NCI-H1436 (cell line): Measurements from ENCODE around the gene PLXND1.
"Not testable (repeated sequence)": the region's sequence is repeated elsewhere in the genome, so short reads cannot be mapped to it uniquely, and the experiment has no call there.

Experiments
- DNase-seq: peaks from one replicate; lab custom pipeline; 2025; lab: John Stamatoyannopoulos, UW

PLXND1 gene

DNA sequence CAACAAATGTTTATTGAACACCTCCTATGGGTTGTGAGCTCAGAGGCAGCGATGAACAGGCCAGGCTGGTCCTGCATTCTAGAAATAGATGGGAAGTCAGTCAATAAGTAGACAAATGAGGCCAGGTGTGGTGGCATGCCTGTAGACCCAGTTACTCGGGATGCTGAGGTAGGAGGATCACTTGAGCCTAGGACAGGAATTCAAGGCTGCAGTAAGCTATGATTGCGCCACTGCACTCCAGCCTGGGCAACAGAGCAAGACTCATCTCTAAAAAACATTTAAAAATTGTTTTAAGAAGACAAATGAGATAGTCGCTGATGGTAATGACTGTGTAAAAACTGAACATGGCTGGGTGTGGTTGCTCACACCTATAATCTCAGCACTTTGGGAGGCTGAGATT lies 82.4 kb downstream of the PLXND1 start:
- DNase-seq: no peak

DNA sequence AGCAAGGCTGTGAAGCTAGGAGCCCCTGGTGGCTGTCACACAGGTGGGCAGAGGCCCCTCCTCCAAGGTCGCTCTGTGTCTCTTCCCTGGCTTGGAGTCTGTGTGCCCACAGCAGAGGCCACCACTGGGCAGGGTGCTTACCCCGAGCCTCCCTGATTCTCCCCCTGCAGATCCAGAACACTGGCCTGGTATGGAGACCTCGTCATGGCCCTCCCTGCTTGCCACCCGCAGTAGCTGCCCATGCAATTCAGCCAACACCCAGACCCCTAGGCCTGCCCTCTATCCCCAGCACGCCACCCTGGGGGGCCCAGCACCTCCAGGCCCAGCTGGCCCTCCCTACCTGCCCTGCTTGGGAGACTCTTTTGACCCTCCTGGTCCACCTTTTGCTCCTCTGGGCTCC lies 83.5 kb downstream of the PLXND1 start:
- DNase-seq: no peak

DNA sequence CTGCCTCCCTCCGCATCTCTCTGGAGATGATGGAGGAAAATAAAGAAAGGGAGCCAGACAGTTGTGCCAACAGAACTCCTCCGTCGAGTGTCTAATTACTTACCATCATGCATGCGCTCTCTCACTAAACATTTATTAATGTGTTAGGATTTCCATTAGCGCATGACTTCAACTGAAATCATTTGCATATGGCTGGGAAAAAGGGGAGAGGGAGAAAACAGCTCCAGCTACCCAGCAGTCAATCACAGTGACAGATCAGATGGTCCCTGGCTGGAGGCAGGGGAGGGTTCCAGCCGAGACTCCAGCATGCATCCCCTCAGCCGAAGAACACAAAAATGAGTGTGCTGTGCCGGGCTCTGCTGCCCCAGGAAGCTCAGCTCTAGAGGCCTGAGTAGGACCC lies 84.9 kb downstream of the PLXND1 start:
- peak; percentile 15 for DNase-seq

DNA sequence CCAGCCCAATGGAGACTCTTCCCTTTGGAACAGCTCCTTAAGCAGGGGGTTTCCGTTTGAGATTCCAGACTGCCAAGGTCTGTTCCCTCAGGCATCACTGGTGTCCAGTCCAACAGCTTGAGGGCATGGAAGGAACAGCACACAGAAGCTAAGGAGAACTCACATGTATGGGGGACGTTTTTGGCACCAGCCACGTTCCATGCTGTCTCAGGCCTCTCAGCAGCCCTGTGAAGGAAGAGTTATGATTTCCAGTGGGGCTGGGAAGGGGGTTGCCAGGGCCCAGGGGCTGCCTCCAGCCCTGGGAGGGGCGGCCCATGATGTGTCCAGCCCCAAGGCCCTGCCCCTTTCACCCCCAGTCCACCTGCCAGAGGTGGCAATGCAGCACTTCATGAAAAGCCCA lies 85.5 kb downstream of the PLXND1 start:
- no peak for DNase-seq

DNA sequence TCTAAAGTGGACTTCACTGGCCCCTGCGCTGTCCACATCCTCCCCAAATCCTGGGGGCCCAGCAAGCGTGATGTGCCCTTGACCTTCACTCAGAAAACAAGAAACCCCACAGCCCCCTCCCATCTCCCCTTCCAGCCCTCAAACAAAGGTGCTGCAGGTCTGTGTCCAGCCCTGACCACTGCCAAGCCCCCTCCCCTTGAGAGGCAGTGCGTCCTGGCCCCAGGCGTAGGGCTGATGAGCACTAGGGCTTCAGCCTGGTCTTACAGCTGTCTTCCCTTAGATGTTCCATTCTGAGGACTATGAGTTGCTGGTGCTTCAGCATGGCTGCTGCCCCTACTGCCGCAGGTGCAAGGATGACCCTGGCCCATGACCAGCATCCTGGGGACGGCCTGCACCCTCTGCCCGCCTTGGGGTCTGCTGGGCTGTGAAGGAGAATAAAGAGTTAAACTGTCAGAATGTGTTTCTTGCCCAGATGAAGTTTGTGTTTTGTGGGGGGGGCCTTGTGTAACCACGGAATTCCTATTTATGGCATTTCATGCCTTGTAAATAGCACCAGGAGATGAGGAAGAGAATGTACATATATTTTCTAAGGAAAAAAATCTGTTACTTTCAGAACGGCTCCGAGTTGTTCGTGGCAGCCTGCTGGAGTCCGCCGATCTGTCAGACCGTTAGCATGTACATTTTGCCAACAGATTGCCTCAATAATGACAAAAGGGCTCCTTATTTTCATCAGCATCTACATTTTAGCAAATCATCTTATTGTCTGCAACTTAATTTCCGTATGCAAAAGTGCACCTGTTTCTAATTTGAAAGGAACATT lies 86.4 kb downstream of the PLXND1 start:
- DNase-seq: no peak

DNA sequence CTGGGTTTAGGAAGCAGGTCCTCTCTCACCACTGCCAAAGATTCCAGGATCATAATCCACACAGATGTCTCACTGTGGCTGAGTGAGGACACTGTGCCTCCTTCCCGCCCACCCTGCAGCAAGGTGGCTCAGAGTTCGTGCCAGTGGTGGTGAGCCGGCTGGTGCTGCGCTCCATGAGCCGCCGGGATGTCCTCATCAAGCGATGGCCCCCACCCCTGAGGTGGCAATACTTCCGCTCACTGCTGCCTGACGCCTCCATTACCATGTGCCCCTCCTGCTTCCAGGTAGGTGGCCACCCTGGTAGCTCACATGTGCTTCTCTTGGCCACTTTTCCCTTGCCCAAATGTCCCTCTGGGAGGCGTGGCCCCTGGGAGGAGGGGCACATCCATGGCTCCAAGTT lies 87.0 kb downstream of the PLXND1 start:
- no peak for DNase-seq

DNA sequence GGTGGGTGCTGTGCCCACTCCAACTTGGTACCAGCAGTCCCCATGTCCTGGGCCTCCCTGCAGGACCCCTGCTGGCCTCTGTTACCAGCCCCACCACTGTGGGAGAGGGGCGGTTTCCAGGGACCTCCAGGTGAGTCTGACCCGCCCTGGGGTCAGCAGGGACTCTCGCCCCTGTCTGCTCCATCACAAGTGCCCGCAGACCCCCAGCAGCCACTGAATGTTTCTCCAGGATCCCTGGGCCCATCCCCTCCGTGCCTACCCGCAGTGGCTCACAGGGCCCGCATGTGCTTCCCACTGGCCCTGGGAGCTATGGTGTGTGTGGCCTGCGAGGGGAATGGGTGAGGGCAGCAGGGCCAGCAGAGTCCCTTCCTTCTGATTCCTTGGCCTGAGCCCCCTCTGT lies 87.9 kb downstream of the PLXND1 start:
- DNase-seq: no peak

DNA sequence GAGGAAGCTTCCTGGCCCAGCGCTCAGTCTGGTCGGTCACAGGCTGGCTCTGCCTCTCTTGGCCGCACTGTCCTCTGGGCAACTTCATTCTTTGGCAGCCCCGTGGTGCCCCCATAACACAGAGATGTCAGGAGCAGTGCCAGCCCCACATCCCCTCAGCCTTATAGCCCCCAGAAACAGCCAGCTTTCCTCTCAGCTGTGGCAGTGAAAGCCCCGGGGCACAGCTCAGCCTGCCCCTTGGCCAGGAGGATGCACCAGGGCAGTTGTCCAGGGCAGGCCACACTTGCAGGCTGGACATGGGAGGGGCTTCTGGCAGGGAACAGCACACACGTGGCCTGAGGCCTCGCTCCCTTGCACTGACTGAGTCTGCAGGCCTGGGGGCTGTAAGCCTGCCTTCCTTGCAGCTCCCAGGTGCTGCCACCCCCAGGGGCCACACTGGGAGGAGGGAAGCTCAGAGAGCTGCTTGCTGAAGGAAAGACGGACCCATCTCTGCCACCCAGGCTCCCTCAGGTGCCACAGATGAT lies 88.4 kb downstream of the PLXND1 start:
- no peak for DNase-seq

DNA sequence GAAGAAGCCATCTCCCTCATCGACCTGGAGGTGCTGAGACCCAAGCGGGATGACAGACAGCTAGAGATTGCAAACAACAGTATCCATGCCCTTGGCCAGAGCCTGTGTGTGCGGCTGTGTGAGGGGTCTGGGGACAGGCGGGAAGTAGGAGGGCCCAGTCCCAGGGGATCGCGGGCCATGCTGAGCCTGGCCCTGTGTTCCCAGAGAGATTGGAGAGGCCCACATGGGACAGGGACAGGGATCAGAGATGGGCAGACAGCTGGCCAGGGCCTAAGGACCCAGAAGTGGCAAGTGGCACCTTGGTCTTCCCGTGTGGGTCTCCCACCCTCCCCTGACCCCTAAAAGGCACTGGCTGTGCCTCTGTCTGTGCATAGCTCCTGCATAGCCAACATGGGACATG lies 89.0 kb downstream of the PLXND1 start:
- no peak for DNase-seq

DNA sequence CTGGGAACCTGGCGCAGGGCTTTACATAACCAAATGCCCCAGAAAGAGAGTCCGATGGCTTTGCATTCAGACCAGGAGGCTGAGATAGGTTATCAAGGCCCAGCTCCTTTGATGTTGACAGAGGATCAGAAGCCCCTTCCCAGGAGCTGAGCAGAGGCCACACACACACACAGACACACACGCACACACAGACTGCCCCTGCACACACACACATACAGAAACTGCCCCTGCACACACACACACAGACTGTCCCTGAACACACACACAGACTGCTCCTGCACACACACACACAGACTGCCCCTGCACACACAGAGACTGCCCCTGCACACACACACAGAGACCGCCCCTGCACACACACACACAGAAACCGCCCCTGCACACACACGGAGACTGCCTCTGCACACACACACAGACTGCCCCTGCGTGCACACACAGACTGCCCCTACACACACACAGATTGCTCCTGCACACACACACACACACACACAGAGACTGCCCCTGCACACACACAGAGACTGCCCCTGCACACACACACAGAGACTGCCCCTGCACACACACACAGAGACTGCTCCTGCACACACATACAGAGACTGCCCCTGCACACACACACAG lies 90.5 kb downstream of the PLXND1 start:
- DNase-seq: not testable (repeated sequence)

DNA sequence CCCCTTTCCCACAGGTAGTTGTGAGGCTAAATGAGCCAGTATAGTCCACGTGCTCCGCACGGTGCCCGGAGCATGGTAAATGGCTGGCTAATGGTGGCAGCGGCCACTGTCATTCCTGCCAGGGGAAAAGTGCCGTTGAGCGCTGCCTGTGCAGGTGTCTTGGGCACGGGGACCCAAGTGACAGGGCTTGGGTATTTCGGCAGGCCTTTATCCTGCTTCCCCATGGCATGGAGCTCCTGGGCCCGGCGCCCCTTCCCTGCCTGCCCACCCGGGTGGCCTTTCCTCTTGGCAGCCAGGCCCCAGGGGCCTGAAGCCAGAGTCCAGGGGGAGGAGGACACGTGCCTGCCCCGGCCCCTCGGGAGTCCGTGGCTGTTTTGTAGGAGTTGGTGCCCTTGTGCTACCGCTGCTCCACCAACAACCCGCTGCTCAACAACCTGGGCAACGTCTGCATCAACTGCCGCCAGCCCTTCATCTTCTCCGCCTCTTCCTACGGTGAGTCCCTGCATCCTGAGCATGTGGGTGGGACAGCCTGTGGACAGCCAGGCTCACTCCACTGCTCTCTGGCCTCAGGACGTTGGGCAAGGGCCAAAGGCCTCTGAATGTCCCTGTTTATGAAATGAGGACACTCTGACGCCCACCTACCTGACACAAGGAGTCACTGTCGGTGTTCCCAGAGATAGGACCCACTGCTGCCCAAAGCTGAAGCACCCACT lies 91.2 kb downstream of the PLXND1 start:
- not testable (repeated sequence) for DNase-seq

DNA sequence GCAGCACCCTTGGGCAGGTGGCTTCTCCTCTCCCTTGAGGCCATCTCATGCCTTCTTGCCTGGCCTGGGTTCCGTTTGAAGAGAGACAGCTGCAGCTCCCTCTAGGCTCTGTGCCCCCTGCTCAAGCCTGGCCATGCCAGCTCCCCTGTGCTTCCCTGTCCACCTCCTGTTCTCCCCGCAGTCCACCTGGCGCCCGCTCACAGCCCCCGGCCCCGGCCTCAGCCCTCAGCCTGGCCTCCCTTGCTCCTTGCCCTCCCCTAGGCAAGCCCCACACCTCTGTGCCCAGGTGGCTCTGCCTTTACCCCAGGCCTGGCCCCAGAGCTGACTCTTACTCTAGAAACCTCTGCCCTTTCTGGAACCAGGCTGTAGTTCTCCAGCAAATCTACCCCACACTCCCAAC lies 91.9 kb downstream of the PLXND1 start:
- no peak for DNase-seq

DNA sequence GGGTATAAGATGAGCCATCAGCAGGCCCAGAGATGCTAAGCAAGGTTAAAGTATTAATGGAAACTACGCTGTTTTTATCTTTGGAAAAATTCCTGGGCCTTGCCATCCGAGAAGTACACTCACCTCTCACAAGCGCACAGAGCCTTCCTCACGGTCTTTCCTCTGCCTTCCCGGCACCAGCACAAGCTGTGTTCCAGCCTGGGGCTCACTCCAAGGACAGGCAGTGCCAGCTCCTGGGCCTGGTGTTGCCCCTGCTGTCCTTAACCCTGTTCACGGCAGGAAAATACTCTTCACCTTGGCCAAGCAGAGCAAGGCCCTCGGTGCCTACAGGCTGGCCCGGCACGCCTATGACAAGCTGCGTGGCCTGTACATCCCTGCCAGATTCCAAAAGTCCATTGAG lies 92.4 kb downstream of the PLXND1 start:
- DNase-seq: no peak

DNA sequence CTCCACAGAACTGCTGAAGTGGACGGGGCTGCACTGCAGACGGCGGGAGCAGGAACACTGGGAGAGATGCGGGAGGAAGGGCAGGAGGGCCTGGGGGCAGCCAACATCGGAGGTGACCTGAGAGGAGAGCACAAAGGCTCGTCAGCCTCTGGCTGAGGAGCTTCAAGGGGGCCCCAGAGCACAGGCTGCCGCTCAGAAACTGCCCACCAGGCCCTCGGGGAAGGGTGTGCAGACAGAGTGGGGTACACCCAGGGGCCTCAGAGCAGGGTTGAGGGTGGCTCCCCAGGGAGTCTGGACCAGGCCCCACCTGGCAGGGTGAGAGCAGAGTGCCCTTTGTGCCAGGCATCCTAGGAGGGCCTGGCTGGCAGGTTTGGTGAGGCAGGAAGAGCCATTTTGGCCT lies 92.8 kb downstream of the PLXND1 start:
- no peak for DNase-seq

DNA sequence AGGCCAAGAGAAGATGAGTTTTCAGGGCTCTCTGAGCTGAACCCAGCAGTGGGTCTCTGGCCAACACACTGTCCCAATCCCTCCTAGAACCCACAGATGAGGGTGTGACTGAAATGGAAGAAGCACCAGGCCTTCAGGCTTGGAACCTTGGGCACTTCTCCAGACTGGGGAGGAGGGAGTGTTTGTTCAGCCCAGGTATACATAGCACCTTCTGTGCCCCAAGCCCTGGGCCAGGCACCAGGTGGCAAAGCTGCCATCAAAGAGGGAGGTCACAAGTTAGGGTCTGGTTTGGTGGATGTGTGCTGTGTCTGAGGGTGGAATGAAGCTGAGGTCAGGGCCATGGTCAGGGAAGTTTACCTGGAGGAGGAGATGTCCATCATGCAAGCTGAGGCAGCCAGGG lies 93.9 kb downstream of the PLXND1 start:
- no peak for DNase-seq

DNA sequence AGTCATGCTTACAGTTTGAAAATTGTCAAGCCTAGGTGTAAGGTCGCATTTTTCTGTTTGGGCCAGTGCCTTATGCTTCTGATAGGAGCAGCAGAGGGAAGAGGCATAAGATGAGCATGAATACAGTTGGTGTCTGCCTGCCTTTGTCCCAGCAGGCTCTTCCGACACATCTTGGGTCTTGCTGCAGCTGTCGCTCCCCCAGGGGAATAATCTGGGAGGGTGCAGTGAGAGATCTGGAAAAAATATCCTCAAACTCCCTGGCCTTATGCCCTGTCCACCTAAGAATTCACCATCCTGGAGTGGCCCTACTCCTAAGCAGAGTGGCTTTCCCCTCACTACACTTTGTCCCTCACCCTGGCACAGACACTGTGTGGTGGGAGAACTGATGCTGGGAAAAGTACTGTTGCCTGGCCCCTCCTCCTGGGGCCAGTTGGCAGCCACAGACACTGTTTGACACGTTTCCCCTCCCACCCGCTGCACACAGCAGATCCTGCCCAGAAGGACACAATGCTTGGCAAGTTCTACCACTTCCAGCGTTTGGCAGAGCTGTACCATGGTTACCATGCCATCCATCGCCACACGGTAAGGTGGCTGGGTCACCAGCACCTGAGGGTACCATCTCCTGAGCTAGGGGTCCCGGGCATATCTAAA lies 99.2 kb downstream of the PLXND1 start:
- DNase-seq: no peak

DNA sequence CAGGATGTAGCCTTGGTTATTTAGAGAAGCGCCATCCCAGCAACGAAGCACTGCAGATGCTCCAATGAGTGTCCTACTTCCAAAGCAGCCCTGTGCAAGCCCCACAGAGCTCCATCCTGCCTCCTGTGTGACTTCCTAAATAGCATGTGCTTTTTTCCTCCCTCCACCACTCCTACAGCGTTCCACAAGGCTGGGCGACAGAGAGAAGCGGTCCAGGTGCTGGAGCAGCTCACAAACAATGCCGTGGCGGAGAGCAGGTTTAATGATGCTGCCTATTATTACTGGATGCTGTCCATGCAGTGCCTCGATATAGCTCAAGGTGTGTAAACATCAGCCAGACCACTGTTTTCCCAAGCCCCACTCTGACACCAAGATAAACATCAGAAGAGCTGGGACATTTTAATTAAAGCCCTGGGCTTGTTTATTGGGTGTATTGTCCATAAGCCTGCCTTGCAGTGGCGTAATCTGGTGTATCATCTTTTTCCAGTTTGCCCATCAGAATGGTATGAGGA lies 100.2 kb downstream of the PLXND1 start:
- no peak for DNase-seq

DNA sequence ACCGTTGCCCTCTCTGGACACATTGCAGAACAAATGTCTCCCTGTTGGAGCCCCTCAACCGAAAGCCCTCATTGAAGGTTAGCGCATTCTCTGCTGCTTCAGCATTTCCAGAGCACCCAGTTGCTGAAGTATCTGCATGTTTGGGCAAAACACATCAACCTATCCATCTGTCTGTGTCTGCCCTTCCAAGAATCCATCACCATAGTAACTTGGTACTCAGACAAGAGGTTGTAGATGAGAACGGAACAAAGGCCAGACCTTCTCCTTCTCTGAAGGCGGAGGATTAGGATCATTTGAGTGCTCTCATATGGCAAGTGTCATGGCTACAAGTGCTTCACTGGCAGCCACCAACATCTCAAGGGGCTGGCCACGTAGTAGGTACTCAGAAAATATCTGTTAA lies 101.1 kb downstream of the PLXND1 start:
- DNase-seq: no peak
